Fibroblast of gingiva (primary cell): Measurements from ENCODE around the gene TAF10.

ENCODE experiments used
- DNase-seq: peaks from one replicate; pipeline ENCODE4 v3.0.0-alpha.2; 2011; ENCODE audit warnings: low read depth

TAF10 gene

GRCh38 chr11:6607190-6607795, 4.7 kb downstream of the TAF10 start:
- no peak for DNase-seq

GRCh38 chr11:6606471-6607189, 5.4 kb downstream of the TAF10 start:
- peak; percentile 90 for DNase-seq

- DNase-seq: no peak
Measured at GRCh38 chr11:6604790-6605189, 7.2 kb downstream of the TAF10 start.

DNA sequence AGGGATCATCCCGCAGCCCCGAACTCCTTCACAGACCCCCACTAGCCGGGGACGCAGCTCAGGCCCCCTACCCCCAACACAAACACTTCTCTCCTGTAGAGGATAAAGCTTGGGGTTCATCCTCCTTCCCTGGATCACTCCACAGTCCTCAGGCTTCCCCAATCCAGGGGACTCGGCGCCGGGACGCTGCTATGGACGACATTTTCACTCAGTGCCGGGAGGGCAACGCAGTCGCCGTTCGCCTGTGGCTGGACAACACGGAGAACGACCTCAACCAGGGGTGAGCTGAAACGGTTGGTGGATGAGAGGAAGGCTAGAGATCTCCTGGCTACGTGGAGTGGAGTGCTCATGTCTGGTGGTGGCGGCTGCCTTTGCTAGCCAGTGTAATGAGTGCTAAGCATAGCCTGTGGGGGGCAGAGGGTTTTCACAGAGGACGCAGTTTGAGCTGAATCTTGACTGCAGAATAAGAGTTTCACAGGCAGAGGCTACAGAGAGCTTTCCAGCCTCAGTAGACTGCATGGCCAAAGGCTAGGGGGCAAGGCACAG, 7.9 kb downstream of the TAF10 start:
- peak; percentile 62 for DNase-seq

DNA sequence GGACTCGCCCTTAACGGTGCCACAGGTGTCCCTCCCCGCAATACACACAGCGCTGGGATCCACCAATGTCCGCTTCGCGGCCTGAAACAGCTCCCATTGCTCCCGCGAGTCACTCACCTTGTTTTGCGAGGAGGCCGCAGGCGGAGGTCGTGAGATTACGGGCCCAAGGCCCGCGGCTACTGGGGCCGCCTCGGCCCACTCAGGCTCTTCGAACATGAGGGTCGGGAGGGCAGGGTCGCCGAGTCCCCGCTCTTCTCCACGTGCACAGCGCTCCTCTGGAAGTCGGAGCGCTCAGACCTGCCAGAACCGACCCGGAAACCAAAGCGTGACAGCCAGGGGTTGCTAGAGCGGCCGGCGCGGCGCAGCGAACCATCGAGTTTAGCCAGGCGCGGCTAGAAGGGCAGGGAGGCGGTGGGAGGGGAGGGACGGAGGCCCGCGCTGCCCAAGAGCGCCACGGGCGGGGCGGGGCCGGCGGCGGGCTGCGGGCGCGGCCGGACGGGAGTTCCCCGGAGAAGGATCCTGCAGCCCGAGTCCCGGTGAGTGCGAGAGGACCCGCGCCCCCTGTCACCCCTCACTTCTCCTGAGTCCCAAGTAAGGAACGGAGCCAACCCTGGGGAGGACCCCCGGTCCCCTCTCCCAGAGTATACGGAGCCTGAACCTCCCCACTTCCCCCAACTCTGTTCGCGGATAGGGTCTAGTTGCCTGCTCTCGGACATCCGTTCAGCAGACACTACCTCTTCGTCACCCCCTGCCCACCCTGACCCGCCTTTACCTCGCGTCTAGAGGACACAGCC, 8.5 kb downstream of the TAF10 start, which contains the start of the genes ILK and RRP8:
Gene ILK, plus strand, starts transcription at position 488 of the 794 bp plus-strand sequence. CDS start 498 bp downstream, outside the sequence.
Gene RRP8, minus strand, starts transcription at position 330 of the 794 bp plus-strand sequence. Its CDS starts 114 bp downstream, at position 216.
- peak; percentile 89 for DNase-seq

DNA sequence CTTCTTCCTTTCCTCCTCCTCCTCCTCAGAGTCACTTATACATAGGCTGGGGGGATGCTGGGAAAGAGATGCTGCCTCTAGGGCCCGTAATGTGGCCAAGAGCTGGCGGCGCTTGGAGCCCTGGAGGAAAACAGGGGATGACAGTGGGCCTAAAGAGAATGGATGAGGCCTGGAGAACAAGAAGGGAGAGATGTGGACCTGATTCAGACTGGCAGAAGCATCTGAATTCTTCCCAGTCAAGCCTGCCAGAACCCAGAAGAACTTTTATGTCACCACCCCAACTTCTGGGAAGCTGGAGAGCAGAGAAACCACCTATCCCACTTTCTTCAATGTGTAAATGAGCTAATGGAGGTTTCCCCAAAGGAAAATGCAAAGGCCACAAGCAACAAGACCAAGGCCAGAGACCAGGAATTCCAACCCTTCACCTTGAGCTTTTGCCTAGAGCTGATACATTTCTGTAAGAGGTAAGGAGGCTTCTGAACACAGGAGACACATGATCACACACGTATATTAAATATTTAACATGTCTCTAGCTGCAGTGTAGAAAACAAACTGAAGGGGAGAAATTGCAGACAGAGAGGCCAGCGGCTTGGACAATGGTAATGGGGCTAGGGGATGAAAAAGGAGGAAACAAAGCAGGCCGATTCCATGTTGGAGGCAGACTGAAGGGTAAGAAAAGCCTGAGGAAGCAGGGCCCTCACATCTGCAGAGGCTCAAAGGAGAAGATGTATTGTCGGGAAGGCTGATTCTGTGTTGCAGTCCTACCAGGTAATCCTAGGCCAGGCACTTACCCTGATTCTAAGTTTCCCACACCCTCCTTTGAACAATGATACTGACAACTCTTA, 9.7 kb downstream of the TAF10 start:
- no peak for DNase-seq

DNA sequence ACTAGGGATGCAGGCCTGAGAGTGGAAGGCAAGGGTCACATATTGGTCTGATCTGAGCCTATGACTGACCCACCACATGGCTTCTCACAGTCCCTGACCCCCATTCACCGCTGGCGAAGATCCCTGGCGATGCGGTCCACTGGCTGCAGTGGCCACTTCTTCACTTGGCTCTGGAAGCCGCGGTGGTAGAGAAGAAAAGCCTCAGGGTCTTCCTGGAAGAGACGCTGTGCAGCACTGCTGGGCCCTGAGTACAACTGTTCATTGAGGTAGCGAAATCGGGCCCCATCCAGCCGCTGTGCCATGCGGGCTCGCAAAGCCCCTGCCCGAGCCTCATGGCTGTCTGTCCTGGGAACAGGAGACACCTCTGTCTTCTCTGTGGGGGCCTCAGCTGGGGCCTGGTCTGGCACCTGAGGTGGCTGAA, 11.0 kb downstream of the TAF10 start:
- DNase-seq: no peak

GRCh38 chr11:6599881-6600390, 12.1 kb downstream of the TAF10 start:
- no peak for DNase-seq

DNA sequence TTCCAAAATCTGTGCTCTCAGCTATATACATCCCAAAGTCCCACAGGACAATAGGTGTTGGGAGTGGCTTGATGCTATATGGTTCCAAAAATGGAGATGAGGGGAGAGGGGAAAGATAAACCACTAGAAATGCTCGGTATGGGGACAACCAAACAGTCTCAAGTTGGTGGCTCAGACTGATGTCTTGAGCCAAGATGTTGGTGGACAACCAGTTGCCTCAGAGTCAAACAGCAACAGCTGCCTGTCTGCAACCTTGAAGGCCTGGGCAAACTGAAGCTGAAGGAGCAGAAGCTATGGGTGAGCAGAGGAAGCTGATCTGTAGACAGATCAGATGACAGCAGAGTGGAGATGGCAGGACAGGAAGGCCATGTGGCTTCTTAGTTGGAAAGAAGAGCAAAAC, 12.6 kb downstream of the TAF10 start:
- DNase-seq: no peak

DNA sequence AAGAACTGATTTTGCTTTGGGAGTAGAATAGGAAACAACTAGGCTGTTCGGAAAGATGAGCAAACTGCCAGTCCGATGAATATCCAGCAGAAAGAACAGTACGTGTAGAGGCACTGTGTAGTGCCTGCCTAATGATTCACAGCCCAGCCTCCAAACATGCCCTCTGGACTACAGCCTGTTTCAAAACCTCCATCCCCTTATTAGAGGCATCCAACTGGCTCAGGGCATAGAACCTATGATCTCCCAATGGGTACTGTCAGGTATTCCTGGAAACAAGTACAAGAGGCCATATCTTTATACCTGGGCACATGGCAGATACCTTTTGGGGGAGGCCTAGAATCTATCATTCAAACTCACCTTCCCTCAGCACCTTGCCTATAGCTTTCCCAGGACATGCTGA, 13.5 kb downstream of the TAF10 start:
- no peak for DNase-seq

- DNase-seq: no peak
Measured at GRCh38 chr11:6596239-6596877, 15.7 kb downstream of the TAF10 start.

- no peak for DNase-seq
Measured at GRCh38 chr11:6594142-6594768, 17.8 kb downstream of the TAF10 start.

DNA sequence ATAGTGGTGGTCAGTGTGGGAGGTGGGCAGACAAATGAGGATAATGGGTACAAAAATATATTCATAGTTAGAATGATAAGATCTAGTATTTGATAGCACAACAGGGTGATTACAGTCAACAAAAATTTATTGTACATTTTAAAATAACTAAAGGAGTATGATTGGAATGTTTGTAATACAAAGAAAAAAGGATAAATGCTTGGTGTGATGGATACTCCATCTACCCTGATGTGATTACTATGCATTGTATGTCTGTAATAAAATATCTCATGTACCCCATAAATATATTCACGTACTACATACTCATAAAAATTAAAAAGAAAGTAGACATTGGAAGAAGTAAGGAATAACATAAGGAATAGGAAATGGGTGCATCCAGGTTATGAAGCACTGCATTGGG, 24.0 kb downstream of the TAF10 start:
- no peak for DNase-seq

GRCh38 chr11:6587360-6587953, 24.6 kb downstream of the TAF10 start:
- no peak for DNase-seq

GRCh38 chr11:6586434-6587359, 25.3 kb downstream of the TAF10 start:
- no peak for DNase-seq

DNA sequence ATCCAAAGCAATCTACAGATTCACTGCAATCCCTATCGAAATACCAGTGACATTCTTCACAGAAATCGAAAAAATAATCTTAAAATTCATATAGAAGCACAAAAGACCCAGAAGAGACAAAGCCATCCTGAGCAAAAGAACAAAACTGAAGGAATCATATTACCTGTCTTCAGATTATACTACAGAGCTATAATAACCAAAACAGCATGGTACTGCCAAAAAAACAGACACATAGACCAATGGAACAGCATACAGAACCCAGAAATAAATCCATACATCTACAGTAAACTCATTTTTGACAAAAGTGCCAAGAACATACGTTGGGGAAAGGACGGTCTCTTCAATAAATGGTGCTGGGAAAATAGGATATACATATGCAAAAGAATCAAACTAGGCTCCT, 27.5 kb downstream of the TAF10 start:
- DNase-seq: no peak

DNA sequence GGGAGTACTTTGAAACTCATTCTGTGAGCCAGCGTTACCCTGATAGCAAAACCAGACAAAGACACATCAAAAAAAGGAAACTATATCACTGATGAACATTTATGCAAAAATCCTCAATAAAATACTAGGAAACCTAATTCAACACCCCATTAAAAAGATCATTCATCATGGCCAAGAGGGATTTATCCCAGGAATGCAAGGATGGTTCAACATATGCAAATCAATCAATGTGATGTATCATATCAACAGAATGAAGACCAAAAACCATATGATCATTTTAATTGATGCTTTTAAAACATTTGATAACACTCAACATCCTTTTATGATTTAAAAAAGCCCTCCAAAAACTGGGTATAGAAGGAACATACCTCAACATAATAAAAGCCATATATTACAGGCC, 28.4 kb downstream of the TAF10 start:
- no peak for DNase-seq

- DNase-seq: no peak
Measured at GRCh38 chr11:6579681-6580080, 32.3 kb downstream of the TAF10 start.

DNA sequence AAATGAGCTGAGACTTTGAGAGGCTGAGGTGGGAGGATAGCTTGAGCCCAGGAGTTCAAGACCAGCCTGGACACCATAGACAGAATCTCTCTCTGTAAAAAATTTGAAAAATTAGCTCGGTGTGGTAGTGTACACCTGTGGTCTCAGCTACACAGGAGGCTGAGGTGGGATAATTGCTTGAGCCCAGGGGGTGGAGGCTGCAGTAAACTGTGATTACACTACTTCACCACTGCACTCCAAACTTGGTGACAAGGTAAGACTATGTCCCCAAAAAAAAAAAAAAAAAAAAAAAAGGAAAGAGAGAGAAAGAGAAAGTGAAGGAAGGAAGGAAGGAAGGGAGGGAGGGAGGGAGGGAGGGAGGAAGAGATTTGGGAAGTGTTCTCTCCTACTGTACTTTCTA, 33.9 kb downstream of the TAF10 start:
- no peak for DNase-seq
